Muscle of back (tissue), 11 donors: Measurements from ENCODE around the gene UNC50. TPM values are rescaled to one million over a fixed set of nuclear protein-coding genes. Genes with fewer than 3 reads are reported as not detected.
"Not testable (repeated sequence)": the region's sequence is repeated elsewhere in the genome, so short reads cannot be mapped to it uniquely, and the experiment has no call there.

Source experiments
- DNase-seq, 3 donors: peaks; one replicate each; pipeline versions ENCODE4 v3.0.0 to v3.0.0-alpha.2; 2013
- polyA plus RNA-seq, 10 donors: library from polyadenylated mRNA; unstranded; fragments of 120-200 nt; gene quantifications; one replicate each; pipeline ENCODE4 v1.2.1, GENCODE V29; 2013; ENCODE audit not compliant: insufficient read length in 10 of 10

The UNC50 gene
- polyA plus RNA-seq, 10 donors: 24.9 to 42.1 (median 32.1) TPM

DNA sequence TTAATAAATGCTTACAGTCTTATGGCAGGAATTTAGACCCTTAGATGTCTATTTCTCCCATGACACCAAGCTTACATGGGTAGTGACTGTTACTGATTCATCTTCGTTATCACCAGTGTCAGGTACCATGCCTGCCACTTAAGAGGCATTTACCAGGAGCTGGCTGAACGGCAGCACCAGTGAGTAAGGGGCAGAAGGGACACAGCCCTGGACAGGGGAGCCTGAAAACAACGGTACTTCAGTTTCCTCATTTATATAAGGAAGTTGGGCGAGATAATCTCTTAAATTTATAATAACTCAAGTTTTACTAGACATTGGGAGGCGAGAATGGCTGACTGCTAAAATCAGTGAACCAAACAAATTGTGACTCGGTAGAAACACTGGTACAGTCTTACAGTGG is 1.3 kb upstream of the UNC50 start:
- DNase-seq: no peak

GRCh38 chr2:98607741-98608115 is 661 bp upstream of the UNC50 start:
- no peak for DNase-seq

GRCh38 chr2:98608962-98609604 is 694 bp downstream of the UNC50 start:
- DNase-seq: peak in 1 of 3 donors; percentile 17

GRCh38 chr2:98614024-98614739 is 5.8 kb downstream of the UNC50 start:
- DNase-seq: no peak

DNA sequence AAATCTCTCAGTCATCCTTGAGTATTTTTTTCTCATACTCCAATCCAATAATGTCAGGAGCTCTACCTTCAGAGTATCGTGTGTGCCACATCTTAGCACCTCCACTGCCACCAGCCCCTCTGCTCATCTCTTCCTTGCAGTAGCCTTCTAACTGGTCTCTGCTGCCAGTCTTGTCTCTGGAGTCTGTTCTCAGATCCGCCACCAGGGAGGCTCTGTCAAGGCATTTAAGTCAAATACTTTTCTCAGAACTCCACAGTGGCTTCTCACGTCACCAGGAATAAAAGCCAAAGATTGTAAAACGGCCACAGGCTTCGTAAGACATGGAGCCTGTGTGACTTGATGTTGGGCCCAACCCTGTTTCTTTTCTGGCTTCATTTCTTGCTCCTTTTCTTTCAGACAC is 7.1 kb downstream of the UNC50 start:
- DNase-seq: no peak

DNA sequence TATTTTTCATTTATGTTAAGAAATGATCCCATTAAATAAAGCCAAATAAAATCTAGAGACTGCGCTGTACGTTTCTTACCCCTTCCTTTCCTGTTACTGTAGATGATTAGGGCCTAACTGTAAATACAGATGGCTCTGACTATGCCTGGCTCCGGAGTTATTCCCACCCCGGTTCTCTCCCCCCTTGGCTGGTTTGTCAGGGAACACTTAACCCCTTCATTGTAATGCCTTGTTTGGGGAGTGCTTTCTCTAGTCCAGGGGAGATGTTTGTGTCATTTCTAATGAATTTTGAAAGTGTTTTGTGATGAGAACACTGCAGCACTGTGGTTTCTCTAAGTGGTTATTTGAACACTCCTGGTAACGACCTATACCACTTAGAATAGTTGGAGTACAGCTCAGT is 8.8 kb downstream of the UNC50 start:
- no peak for DNase-seq

DNA sequence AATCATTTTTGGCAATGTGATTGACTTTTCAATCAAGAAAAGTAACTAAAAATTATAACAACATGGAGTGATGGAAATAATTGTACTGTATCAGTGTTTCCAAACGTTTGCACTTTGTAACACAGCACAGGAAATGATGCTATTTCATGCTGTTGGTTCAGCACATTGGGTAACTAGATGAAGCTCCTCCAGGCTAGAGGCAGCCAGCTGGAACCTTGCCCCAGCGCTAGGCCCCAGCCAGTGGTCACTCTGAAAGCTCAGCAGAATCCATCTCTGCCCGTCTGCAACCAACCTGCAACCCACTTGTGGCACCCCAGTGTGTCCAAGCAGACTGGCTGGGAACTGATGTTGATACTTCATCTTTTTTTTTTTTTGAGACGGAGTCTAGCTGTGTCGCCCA is 15.3 kb downstream of the UNC50 start:
- DNase-seq: peak in 1 of 3 donors; percentile 20

GRCh38 chr2:98632351-98632750 is 24.0 kb downstream of the UNC50 start:
- no peak for DNase-seq

DNA sequence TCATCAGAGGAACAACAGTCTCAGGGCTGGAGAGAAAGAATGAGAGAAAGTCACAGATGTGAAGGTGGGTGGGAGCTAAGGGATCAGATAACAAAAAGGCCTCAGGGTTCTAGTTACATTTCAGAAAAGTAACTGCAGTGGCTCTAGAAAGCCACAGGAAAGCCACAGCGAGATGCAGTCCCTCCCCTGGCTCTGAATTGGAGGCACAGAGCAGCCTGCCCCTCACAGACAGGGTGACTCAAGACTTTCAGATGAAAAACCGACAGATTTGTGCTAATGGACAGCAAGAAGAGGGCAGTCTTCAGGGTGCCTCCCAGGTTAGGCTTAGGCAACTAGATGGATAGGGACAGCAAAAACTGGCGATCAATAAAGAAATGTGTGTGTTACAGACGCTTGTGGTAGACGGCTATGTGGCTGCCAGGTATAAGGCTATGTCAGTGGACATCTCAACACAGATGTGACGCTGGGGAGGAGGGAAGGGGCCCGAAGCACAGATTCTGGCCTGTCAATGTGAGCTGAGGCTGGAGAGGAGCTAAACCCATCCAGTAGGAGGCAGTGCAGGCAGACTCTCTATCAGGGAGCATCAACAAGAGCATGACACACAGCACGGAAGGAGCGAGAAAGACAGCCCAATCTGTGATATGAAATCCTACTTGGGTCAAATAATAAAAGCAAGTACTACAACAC is 26.2 kb downstream of the UNC50 start:
- no peak for DNase-seq

- DNase-seq: no peak
These were observed 29.2 kb downstream of the UNC50 start for GRCh38 chr2:98637401-98638147.

DNA sequence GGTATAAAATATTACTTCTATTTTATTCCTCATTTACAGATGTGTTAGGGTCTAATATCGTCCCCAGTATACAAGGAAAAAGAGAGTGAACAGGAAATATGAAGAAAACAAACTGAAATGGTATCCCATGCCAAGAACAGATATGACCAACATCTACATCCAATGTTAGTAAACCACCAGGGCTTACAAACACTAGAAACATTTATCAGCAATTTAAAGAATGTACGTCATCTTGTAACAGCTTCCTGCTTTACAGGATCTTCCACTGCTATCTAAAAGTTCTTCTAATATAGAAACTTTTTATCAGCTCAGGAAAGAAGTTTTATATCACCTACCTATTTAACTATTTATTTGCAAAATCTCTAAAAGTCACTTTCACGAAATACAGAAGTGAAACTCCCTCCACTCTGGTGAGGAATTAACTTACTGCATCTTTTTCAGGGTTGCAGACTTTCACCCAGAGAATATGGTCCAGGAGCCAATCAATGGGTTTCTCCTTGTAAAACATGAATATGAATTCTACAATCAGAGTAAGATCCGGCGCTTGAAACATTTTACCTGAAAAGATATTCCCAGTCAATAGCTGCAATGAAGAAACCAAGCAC is 35.2 kb downstream of the UNC50 start:
- DNase-seq: no peak

DNA sequence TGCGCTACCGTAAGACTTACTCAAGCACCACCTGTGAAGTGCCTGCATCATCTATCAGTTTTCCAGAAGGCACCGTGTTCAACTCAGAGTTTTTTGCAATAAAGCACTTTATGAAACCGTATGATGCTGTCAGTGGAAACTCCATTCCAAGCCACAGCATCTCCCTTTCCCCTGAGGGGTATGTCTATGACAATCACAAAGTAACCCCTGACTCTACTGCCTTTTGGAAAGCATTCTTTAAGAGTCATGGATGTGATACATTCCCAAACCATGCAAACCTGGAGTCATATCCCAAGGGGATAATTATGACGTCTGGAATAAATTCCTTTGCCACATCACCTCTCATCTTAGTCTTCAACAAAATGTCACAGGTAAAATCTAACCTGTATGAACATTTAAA is 39.2 kb downstream of the UNC50 start:
- DNase-seq: no peak

- DNase-seq: no peak
These were observed 40.1 kb downstream of the UNC50 start for GRCh38 chr2:98648451-98648850.

- peak; percentile 67 to 85 (median 77) for DNase-seq
These were observed 41.0 kb downstream of the UNC50 start for GRCh38 chr2:98649135-98649991.

- DNase-seq: no peak
These were observed 41.6 kb downstream of the UNC50 start for GRCh38 chr2:98649992-98650375.

GRCh38 chr2:98650998-98651397 is 42.6 kb downstream of the UNC50 start:
- no peak for DNase-seq

DNA sequence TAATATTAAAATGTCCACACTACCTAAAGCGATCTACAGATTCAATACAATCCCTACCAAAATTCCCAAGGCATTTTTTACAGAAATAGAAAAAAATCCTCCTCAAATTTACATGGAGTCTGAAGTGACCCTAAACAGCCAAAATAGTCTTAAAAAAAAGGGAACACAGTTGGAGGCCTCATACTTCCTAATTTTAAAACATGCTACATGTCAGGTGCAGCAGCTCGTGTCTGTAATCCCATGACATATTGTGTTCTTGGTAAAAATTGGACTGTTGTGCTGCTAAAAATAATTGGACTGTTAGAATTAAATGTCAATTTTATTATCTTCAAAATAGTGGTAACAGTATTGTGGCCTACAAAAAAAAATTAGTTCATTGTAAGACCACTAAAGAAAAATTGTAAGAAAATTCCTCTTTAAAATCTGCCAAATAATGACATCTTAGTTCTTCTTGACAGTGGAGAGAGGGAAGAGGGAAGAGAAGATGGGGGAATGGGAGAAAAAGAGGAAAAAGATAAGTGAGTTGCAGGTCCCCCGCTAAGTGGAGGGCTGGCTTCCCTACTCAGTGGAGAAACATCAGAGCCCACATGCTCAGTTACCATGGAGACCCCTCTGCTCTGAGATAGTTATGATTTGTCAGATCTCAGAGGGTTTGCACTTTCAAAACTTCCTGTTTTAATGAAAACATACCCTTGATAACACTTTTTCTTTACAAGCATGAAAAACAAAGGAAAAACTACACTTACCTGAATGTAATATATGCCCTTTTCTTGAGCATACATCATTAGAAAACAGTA is 46.5 kb downstream of the UNC50 start:
- peak in 1 of 3 donors; percentile 10 for DNase-seq

DNA sequence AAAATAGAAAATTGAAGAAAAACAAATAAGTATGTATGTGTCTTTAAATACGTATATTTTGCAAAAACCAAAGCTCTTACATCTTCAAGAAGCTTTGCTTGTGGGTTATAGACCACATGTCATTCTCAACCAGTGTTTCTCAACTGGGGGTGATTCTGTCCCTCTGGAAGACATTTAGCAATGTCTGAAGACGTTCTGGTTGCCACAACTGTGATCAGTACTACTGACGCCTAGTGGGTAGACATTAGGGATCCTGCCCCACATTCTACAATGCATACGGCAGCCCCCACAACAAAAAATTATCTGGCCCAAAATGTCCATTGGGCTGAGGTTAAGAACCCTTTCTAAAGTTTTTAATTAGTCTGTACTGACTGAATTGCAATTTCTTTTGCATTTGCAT is 48.4 kb downstream of the UNC50 start:
- DNase-seq: no peak

GRCh38 chr2:98658816-98659490 is 50.6 kb downstream of the UNC50 start:
- no peak for DNase-seq

GRCh38 chr2:98659491-98659840 is 51.1 kb downstream of the UNC50 start:
- not testable (repeated sequence) for DNase-seq
